ENCODE data around the gene CARS1. TPM values are rescaled to one million over a fixed set of nuclear protein-coding genes. Genes with fewer than 3 reads are reported as not detected.

CARS1 gene
- total and polyA plus RNA-seq, 9 donors = 12.5 to 148 (median 17.6) TPM

- Histone ChIP-seq H3K27me3 (no peaks in the 10 kb centered on the region), H3K4me1 (ENCODE audit: insufficient read depth) (no peaks in the 10 kb centered on the region), H3K9me3 (no peaks in the 10 kb centered on the region), H3K36me3 (no peaks in the 10 kb centered on the region), H3K27ac (no peak overlapping the region), H3K4me3 (no peak overlapping the region)
- WGBS, 3 donors = 65 to 67% (median 65%) methylated on average over 13 to 14 of the region's 14 CpGs
- TF ChIP-seq EP300 (IDR thresholded peaks at IDR 0.05) = no peak
- TF ChIP-seq, protein P1, sequence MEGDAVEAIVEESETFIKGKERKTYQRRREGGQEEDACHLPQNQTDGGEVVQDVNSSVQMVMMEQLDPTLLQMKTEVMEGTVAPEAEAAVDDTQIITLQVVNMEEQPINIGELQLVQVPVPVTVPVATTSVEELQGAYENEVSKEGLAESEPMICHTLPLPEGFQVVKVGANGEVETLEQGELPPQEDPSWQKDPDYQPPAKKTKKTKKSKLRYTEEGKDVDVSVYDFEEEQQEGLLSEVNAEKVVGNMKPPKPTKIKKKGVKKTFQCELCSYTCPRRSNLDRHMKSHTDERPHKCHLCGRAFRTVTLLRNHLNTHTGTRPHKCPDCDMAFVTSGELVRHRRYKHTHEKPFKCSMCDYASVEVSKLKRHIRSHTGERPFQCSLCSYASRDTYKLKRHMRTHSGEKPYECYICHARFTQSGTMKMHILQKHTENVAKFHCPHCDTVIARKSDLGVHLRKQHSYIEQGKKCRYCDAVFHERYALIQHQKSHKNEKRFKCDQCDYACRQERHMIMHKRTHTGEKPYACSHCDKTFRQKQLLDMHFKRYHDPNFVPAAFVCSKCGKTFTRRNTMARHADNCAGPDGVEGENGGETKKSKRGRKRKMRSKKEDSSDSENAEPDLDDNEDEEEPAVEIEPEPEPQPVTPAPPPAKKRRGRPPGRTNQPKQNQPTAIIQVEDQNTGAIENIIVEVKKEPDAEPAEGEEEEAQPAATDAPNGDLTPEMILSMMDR (IDR thresholded peaks at IDR 0.05) = no peak
- no peak for TF ChIP-seq POLR2A (IDR thresholded peaks at IDR 0.05)
- DNase-seq = peak in 1 of 5 donors; percentile 8
- intact Hi-C loops (cut with DNase I) = loop anchor here (5.0 to 10.0 kb wide), 3 partner anchors 54 to 556 kb away; no protein-coding TSS in a partner anchor
Measured at GRCh38 chr11:3091081-3091845, 34.0 kb upstream of the CARS1 start.

DNA sequence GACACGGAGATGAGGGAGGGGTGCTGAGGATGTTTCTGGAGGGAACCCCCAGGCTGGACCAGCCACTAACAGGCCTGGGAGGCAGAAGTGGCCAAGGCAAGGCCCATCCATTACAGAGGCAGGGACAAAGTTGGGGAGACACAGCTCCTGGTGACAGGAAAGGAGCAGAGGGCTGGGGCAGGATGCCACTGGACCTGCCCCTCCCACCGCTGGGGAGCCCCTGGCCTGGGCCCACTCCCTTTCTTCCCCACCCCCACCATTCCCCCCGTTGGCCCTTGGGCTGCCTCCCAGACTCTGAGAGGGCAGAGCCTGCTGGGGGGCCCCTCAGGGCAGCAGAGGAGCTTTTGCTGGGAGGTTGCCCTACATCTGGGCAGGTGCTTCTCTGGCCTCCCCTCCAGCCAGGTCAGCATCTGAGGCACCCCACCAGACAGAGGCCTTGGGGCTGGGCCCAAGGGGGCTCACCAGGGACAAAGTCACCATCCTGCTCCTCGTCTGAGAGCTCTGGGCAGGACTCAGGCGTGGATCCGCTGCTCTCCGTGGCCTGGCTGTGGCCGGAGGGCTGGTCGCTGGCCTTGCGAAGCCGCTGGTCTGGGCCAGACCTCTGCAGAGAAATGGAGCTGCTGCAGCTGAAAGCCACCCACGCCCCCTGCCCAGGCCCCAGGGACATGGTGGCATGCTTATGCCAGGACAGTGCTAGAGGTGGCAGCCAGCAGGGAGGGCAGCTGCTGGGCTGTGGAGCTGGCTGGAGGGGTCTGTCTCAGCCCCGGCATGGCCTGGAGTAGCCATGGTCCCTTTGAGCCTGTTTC, 33.1 kb upstream of the CARS1 start:
- Histone ChIP-seq H3K27ac (no peak overlapping the region), H3K4me3 (no peak overlapping the region), H3K9me3 (no peaks in the 10 kb centered on the region), H3K36me3 (no peaks in the 10 kb centered on the region), H3K4me1 (ENCODE audit: insufficient read depth) (no peaks in the 10 kb centered on the region), H3K27me3 (no peaks in the 10 kb centered on the region)
- no peak for DNase-seq
- WGBS, 3 donors = 89 to 92% (median 91%) methylated on average over 13 of the region's 13 CpGs
- TF ChIP-seq POLR2A (IDR thresholded peaks at IDR 0.05) = no peak
- TF ChIP-seq, protein P1 (IDR thresholded peaks at IDR 0.05) = no peak
- no peak for TF ChIP-seq EP300 (IDR thresholded peaks at IDR 0.05)
- intact Hi-C loops (cut with DNase I) = loop anchor here (5.0 to 10.0 kb wide), 3 partner anchors 53 to 555 kb away; no protein-coding TSS in a partner anchor

- TF ChIP-seq POLR2A (IDR thresholded peaks at IDR 0.05) (no peak), EP300 (IDR thresholded peaks at IDR 0.05) (no peak)
- TF ChIP-seq, protein P1 (IDR thresholded peaks at IDR 0.05) = no peak
- Histone ChIP-seq H3K36me3 (no peaks in the 10 kb centered on the region), H3K27me3 (no peaks in the 10 kb centered on the region), H3K4me1 (ENCODE audit: insufficient read depth) (no peaks in the 10 kb centered on the region), H3K9me3 (no peaks in the 10 kb centered on the region), H3K27ac (no peak overlapping the region), H3K4me3 (no peak overlapping the region)
- intact Hi-C loops (cut with DNase I) = loop anchor here (5.0 to 10.0 kb wide), 3 partner anchors 52 to 555 kb away; no protein-coding TSS in a partner anchor
- 84 to 87% (median 86%) methylated on average over 25 of the region's 25 CpGs for WGBS, 3 donors
- peak in 1 of 5 donors; percentile 26 for DNase-seq
Measured at GRCh38 chr11:3089236-3090061, 32.2 kb upstream of the CARS1 start.

DNA sequence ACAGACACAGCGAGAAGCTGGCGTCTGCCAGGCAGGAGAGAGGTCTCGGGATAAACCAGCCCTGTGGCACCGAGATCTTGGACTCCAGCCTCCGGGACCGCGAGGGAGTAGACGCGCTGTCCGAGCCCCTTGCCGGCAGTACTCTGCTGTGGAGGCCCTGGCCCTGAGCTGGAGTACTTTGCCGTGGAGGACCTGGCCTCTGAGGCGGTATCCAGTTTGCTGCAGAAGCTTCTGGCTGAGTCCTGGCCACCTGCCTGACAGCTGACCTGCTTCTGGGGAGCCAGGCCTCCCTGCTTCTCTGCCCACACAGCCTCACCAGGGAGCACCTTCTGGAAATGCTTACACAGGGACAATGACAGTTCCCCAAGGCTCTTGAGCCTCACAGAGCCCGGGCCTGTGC, 31.6 kb upstream of the CARS1 start:
- Histone ChIP-seq H3K9me3 (no peaks in the 10 kb centered on the region), H3K27me3 (no peaks in the 10 kb centered on the region), H3K4me1 (ENCODE audit: insufficient read depth) (no peaks in the 10 kb centered on the region), H3K36me3 (no peaks in the 10 kb centered on the region), H3K4me3 (no peak overlapping the region), H3K27ac (no peak overlapping the region)
- TF ChIP-seq POLR2A (IDR thresholded peaks at IDR 0.05) = no peak
- TF ChIP-seq, protein P1 (IDR thresholded peaks at IDR 0.05) = no peak
- TF ChIP-seq EP300 (IDR thresholded peaks at IDR 0.05) = no peak
- WGBS, 3 donors = 77 to 81% (median 78%) methylated on average over 14 of the region's 14 CpGs
- intact Hi-C loops (cut with DNase I) = no loop called here
- DNase-seq = no peak

Measured in ovary (tissue), 9 donors.